Panc1 (cell line): ENCODE measurements around the gene ZNF132.

ENCODE experiments used
- CTCF ChIP-seq: fragments of 450-650 bp; IDR thresholded peaks from 2 replicates; pipeline ENCODE4 v1.5.1; 2017; ENCODE audit warnings: mild to moderate bottlenecking
- POLR2AphosphoS5 ChIP-seq: IDR thresholded peaks from 2 replicates; pipeline ENCODE4 v1.6.1; 2012; ENCODE audit warnings: mild to moderate bottlenecking, low read depth, low read length, moderate library complexity
- REST ChIP-seq, 2 experiments: IDR thresholded peaks; 2 replicates each; pipeline ENCODE4 v1.6.1; 2011 to 2012; ENCODE audit warnings: low read depth in 2 of 2, control low read depth in 1 of 2, low read length in 1 of 2, mild to moderate bottlenecking in 1 of 2, moderate library complexity in 1 of 2; ENCODE audit not compliant: insufficient read depth in 1 of 2
- SIN3A ChIP-seq: IDR thresholded peaks from 2 replicates; pipeline ENCODE4 v1.6.1; 2012; ENCODE audit warnings: low read depth, mild to moderate bottlenecking, low read length, moderate library complexity, borderline replicate concordance; ENCODE audit not compliant: insufficient read depth

GRCh38 chr19:58382997-58383603 is 56.9 kb downstream of the ZNF132 start:
- TF ChIP-seq CTCF (no peak), POLR2AphosphoS5 (no peak), SIN3A (no peak), REST (IDR thresholded peaks at IDR 0.05; ENCODE audit: insufficient read depth in 1 of 2, low read depth in 2 of 2, low read length in 1 of 2) (no peak)
